Measurements from ENCODE around the gene NTN1.
"Not testable (repeated sequence)": the region's sequence is repeated elsewhere in the genome, so short reads cannot be mapped to it uniquely, and the experiment has no call there.

NTN1 gene

GRCh38 chr17:9021158-9021991 lies at the start of gene NTN1:
TSS of gene NTN1 (plus strand) at chr17:9021510. CDS start at chr17:9022374, 864 bp downstream.
- peaks cover 3% of the 10 kb centered on the region for H3K4me1 Mint-ChIP-seq (ENCODE audit: low read depth)
- peak; percentile 70 for DNase-seq (ENCODE audit: low spot score)
- no peaks in the 10 kb centered on the region for H3K9me3 Mint-ChIP-seq
- H3K4me3 Mint-ChIP-seq = peak within 1 kb of the TSS; percentile 66
- no peak within 1 kb of the TSS for H3K27ac Mint-ChIP-seq
- no peaks in the 10 kb centered on the region for H3K36me3 Mint-ChIP-seq (ENCODE audit: low read depth)
- H3K27me3 Mint-ChIP-seq (ENCODE audit: low read depth) = peaks cover 58% of the 10 kb centered on the region

GRCh38 chr17:8975091-8975725 lies 46.1 kb upstream of the NTN1 start:
- Mint-ChIP-seq H3K4me1 (ENCODE audit: low read depth) (peaks cover 3% of the 10 kb centered on the region), H3K27ac (no peak overlapping the region), H3K4me3 (no peak overlapping the region), H3K27me3 (ENCODE audit: low read depth) (peaks cover 11% of the 10 kb centered on the region), H3K36me3 (ENCODE audit: low read depth) (no peaks in the 10 kb centered on the region), H3K9me3 (peaks cover 7% of the 10 kb centered on the region)
- DNase-seq (ENCODE audit: low spot score) = no peak

- DNase-seq (ENCODE audit: low spot score) = no peak
- Mint-ChIP-seq H3K9me3 (no peaks in the 10 kb centered on the region), H3K4me1 (ENCODE audit: low read depth) (peaks cover 3% of the 10 kb centered on the region), H3K36me3 (ENCODE audit: low read depth) (no peaks in the 10 kb centered on the region), H3K27ac (no peak overlapping the region), H3K4me3 (no peak overlapping the region), H3K27me3 (ENCODE audit: low read depth) (peaks cover 9% of the 10 kb centered on the region)
Measured at GRCh38 chr17:8976638-8977037, 44.7 kb upstream of the NTN1 start.

- Mint-ChIP-seq H3K9me3 (no peaks in the 10 kb centered on the region), H3K36me3 (ENCODE audit: low read depth) (no peaks in the 10 kb centered on the region)
Measured at GRCh38 chr17:8979715-8980114, 41.6 kb upstream of the NTN1 start.

GRCh38 chr17:8981443-8981842 lies 39.9 kb upstream of the NTN1 start:
- H3K36me3 Mint-ChIP-seq (ENCODE audit: low read depth) = no peaks in the 10 kb centered on the region
- H3K27me3 Mint-ChIP-seq (ENCODE audit: low read depth) = peaks cover 9% of the 10 kb centered on the region
- H3K4me3 Mint-ChIP-seq = no peak overlapping the region
- H3K9me3 Mint-ChIP-seq = peaks cover 6% of the 10 kb centered on the region
- DNase-seq (ENCODE audit: low spot score) = no peak
- no peak overlapping the region for H3K27ac Mint-ChIP-seq
- H3K4me1 Mint-ChIP-seq (ENCODE audit: low read depth) = peaks cover 11% of the 10 kb centered on the region

More at GRCh38 chr17:8979715-8980114, 41.6 kb upstream of the NTN1 start:
- Mint-ChIP-seq H3K27me3 (ENCODE audit: low read depth) (peaks cover 9% of the 10 kb centered on the region), H3K27ac (no peak overlapping the region), H3K4me1 (ENCODE audit: low read depth) (peaks cover 3% of the 10 kb centered on the region), H3K4me3 (no peak overlapping the region)
- no peak for DNase-seq (ENCODE audit: low spot score)

- not testable (repeated sequence) for DNase-seq (ENCODE audit: low spot score); H3K36me3 Mint-ChIP-seq (ENCODE audit: low read depth); H3K27me3 Mint-ChIP-seq (ENCODE audit: low read depth); H3K4me3 Mint-ChIP-seq; H3K27ac Mint-ChIP-seq
- peaks cover 11% of the 10 kb centered on the region for H3K4me1 Mint-ChIP-seq (ENCODE audit: low read depth)
- peaks cover 15% of the 10 kb centered on the region for H3K9me3 Mint-ChIP-seq
Measured at GRCh38 chr17:8984225-8984624, 37.1 kb upstream of the NTN1 start.

GRCh38 chr17:8985054-8985701 lies 36.1 kb upstream of the NTN1 start:
- no peaks in the 10 kb centered on the region for H3K36me3 Mint-ChIP-seq (ENCODE audit: low read depth)

GRCh38 chr17:8986295-8986694 lies 35.0 kb upstream of the NTN1 start:
- Mint-ChIP-seq H3K27me3 (ENCODE audit: low read depth) (peaks cover 3% of the 10 kb centered on the region), H3K27ac (no peak overlapping the region), H3K36me3 (ENCODE audit: low read depth) (no peaks in the 10 kb centered on the region), H3K9me3 (peaks cover 15% of the 10 kb centered on the region), H3K4me1 (ENCODE audit: low read depth) (peaks cover 9% of the 10 kb centered on the region), H3K4me3 (no peak overlapping the region)
- no peak for DNase-seq (ENCODE audit: low spot score)

More at GRCh38 chr17:8985054-8985701, 36.1 kb upstream of the NTN1 start:
- DNase-seq (ENCODE audit: low spot score) = no peak
- Mint-ChIP-seq H3K9me3 (peaks cover 15% of the 10 kb centered on the region), H3K27ac (no peak overlapping the region), H3K4me3 (no peak overlapping the region), H3K27me3 (ENCODE audit: low read depth) (no peaks in the 10 kb centered on the region), H3K4me1 (ENCODE audit: low read depth) (peaks cover 8% of the 10 kb centered on the region)

- Mint-ChIP-seq H3K4me1 (ENCODE audit: low read depth) (peaks cover 13% of the 10 kb centered on the region), H3K9me3 (peaks cover 15% of the 10 kb centered on the region)
- H3K36me3 Mint-ChIP-seq (ENCODE audit: low read depth); H3K4me3 Mint-ChIP-seq; H3K27ac Mint-ChIP-seq; DNase-seq (ENCODE audit: low spot score); H3K27me3 Mint-ChIP-seq (ENCODE audit: low read depth): not testable (repeated sequence)
Measured at GRCh38 chr17:8988263-8988935, 32.9 kb upstream of the NTN1 start.

- DNase-seq (ENCODE audit: low spot score) = peak; percentile 30
- Mint-ChIP-seq H3K4me3 (no peak overlapping the region), H3K36me3 (ENCODE audit: low read depth) (no peaks in the 10 kb centered on the region), H3K27ac (no peak overlapping the region), H3K9me3 (peaks cover 9% of the 10 kb centered on the region), H3K27me3 (ENCODE audit: low read depth) (peaks cover 3% of the 10 kb centered on the region), H3K4me1 (ENCODE audit: low read depth) (peaks cover 5% of the 10 kb centered on the region)
Measured at GRCh38 chr17:8991514-8992285, 29.6 kb upstream of the NTN1 start.

GRCh38 chr17:8994319-8994718 lies 27.0 kb upstream of the NTN1 start:
- Mint-ChIP-seq H3K27me3 (ENCODE audit: low read depth) (peaks cover 6% of the 10 kb centered on the region), H3K36me3 (ENCODE audit: low read depth) (no peaks in the 10 kb centered on the region), H3K4me3 (no peak overlapping the region), H3K9me3 (no peaks in the 10 kb centered on the region), H3K27ac (no peak overlapping the region), H3K4me1 (ENCODE audit: low read depth) (peaks cover 9% of the 10 kb centered on the region)
- DNase-seq (ENCODE audit: low spot score) = peak; percentile 52

- Mint-ChIP-seq H3K9me3 (no peaks in the 10 kb centered on the region), H3K27me3 (ENCODE audit: low read depth) (peaks cover 13% of the 10 kb centered on the region), H3K4me3 (no peak overlapping the region), H3K4me1 (ENCODE audit: low read depth) (peaks cover 9% of the 10 kb centered on the region), H3K36me3 (ENCODE audit: low read depth) (no peaks in the 10 kb centered on the region), H3K27ac (no peak overlapping the region)
- no peak for DNase-seq (ENCODE audit: low spot score)
Measured at GRCh38 chr17:8995711-8996110, 25.6 kb upstream of the NTN1 start.

- Mint-ChIP-seq H3K4me1 (ENCODE audit: low read depth) (peaks cover 11% of the 10 kb centered on the region), H3K9me3 (no peaks in the 10 kb centered on the region), H3K36me3 (ENCODE audit: low read depth) (no peaks in the 10 kb centered on the region), H3K27ac (no peak overlapping the region), H3K27me3 (ENCODE audit: low read depth) (peaks cover 31% of the 10 kb centered on the region), H3K4me3 (no peak overlapping the region)
- DNase-seq (ENCODE audit: low spot score) = peak; percentile 69
Measured at GRCh38 chr17:8997994-8998628, 23.2 kb upstream of the NTN1 start.
